Effector memory CD8-positive, alpha-beta T cell (primary cell): ENCODE measurements around the gene IGFLR1.

Source experiments
- ATAC-seq: fragments of 150-1000 bp; cut with Tn5 transposase; replicated peaks from 2 replicates; pipeline ENCODE4 v1.10.0; 2021; ENCODE audit warnings: mild to moderate bottlenecking, moderate library complexity
- DNase-seq, 3 experiments: peaks; one replicate each; pipeline ENCODE4 v3.0.0; 2021
- H3K27ac Mint-ChIP-seq, 2 donors: one replicate each; pipeline ENCODE4 v1.8.0; 2022; ENCODE audit warnings: mild to moderate bottlenecking in 2 of 2, mixed read lengths in 2 of 2, moderate library complexity in 2 of 2
- H3K27me3 Mint-ChIP-seq, 2 donors: one replicate each; pipeline ENCODE4 v1.8.0; 2022; ENCODE audit warnings: mixed read lengths in 2 of 2
- H3K36me3 Mint-ChIP-seq: one replicate; pipeline ENCODE4 v1.8.0; 2022; ENCODE audit warnings: mild to moderate bottlenecking, moderate library complexity, mixed read lengths; ENCODE audit not compliant: insufficient read depth
- H3K4me1 Mint-ChIP-seq, 2 donors: one replicate each; pipeline ENCODE4 v1.8.0; 2022; ENCODE audit warnings: low read depth in 2 of 2, mixed read lengths in 2 of 2
- H3K4me3 Mint-ChIP-seq, 2 donors: one replicate each; pipeline ENCODE4 v1.8.0; 2022; ENCODE audit warnings: mild to moderate bottlenecking in 2 of 2, mixed read lengths in 2 of 2, moderate library complexity in 2 of 2
- H3K9me3 Mint-ChIP-seq, 2 donors: one replicate each; pipeline ENCODE4 v1.8.0; 2022; ENCODE audit warnings: mixed read lengths in 2 of 2

IGFLR1 gene

DNA sequence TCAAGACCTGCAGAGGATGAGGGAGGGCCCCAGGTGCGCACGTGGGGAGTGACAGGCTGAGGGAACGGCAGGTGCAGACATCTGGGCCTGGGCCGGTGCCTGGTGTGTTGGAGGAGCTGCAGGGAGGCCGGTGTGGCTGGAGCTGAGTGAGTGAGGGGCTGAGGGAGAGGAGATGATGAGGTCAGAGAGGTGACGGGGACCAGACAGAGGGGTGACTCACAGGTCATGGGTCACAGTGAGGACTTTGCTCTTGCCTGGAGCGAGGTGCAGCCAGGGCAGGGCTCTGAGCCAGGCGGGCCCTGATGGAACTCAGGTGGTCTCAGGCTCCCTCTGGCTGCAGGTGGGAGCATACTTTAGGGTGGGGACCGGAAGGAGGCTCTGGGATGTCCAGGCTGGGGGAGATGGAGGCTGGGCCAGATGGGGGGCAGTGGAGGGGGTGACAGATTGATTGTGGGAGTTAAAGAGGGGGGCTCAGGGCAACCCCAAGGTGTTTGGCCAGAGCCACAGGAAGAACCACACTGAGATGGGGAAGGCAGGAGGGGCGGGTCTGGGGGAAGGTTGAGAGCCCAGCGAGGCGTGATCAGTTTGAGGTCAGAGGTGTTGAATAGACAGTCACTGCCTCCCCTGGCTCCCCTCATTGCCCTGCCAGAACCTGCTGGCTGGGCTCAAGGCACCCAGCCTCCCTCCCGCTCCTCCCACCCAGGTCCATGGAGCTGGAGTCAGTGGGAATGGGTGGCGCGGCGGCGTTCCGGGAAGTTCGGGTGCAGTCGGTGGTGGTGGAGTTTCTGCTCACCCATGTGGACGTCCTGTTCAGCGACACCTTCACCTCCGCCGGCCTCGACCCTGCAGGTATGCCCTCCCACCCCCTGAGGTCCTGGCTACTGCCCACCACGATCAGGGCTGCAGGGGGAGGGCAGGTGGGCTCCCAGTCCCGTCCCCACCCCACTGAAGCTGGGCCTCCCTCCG lies 41.5 kb upstream of the IGFLR1 start:
- Mint-ChIP-seq H3K27ac (peak overlapping the region in 1 of 2 donors; percentile 14), H3K4me1 (no peaks in the 10 kb centered on the region), H3K36me3 (peaks cover 6% of the 10 kb centered on the region), H3K4me3 (no peak overlapping the region), H3K9me3 (no peaks in the 10 kb centered on the region), H3K27me3 (no peaks in the 10 kb centered on the region)
- no peak for DNase-seq
- no peak for ATAC-seq

DNA sequence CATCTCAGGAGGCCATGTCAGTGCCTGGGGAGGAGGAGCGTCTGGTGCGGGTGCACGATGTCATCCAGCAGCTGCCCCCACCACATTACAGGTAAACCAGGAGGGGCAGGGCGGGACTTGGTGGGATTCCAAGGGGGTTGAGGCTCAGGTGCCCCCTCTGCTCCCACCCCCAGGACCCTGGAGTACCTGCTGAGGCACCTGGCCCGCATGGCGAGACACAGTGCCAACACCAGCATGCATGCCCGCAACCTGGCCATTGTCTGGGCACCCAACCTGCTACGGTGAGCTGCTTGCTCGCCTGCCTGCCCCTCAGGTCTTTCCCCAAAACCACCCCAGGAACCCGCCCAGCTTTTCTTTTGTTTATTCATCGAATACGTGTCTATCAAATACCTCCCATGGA lies 40.3 kb upstream of the IGFLR1 start:
- H3K4me3 Mint-ChIP-seq, result no peak overlapping the region
- no peaks in the 10 kb centered on the region for H3K9me3 Mint-ChIP-seq
- DNase-seq, result no peak
- peak overlapping the region; percentile 14 to 15 for H3K27ac Mint-ChIP-seq
- no peaks in the 10 kb centered on the region for H3K27me3 Mint-ChIP-seq
- ATAC-seq, result no peak
- H3K36me3 Mint-ChIP-seq, result peaks cover 6% of the 10 kb centered on the region
- no peaks in the 10 kb centered on the region for H3K4me1 Mint-ChIP-seq

DNA sequence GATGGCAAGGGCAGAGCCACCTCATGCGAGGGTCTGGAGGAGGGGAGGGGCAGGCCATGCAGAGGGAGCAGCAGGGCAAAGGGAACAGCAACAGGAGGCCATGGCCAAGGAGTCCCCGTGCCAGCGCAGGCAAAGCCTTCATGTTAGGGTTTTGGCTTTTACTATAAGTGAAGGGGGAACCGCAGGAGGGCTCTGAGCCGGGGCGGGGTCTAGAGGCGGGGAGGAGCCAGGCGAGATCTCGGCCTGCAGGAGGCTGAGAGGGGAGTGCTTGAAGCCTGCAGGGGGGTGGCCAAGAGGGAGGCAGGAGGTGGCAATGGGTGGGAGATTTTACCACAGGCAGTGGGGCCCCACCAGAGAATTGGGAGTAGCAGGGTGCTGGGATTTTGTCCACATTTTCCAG lies 39.4 kb upstream of the IGFLR1 start:
- DNase-seq, result no peak
- Mint-ChIP-seq H3K27me3 (no peaks in the 10 kb centered on the region), H3K36me3 (peaks cover 6% of the 10 kb centered on the region), H3K27ac (no peak overlapping the region), H3K9me3 (no peaks in the 10 kb centered on the region), H3K4me3 (no peak overlapping the region), H3K4me1 (peaks cover 3 to 4% of the 10 kb centered on the region in 2 donors)
- no peak for ATAC-seq

- DNase-seq, result no peak
Measured at GRCh38 chr19:35780717-35781116, 38.5 kb upstream of the IGFLR1 start.

DNA sequence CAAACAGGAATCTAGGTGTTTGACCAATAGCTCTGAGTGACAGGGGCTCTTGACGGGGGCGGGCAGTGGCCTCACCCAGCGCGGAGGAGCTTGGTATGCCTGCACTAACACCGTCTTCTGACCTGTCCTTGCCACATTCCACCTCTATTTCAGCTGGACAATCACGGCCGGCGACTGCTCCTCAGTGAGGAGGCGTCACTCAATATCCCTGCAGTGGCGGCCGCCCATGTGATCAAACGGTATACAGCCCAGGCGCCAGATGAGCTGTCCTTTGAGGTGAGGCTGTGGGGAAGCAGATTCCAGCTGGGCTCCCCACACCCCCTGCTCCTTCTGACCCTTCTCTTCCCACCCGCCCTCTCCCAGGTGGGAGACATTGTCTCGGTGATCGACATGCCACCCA lies 37.8 kb upstream of the IGFLR1 start:
- H3K4me3 Mint-ChIP-seq, result no peak overlapping the region
- no peak overlapping the region for H3K27ac Mint-ChIP-seq
- ATAC-seq (no peak), DNase-seq (no peak)
- no peaks in the 10 kb centered on the region for H3K9me3 Mint-ChIP-seq
- no peaks in the 10 kb centered on the region for H3K27me3 Mint-ChIP-seq
- peaks cover 6% of the 10 kb centered on the region for H3K36me3 Mint-ChIP-seq
- peaks cover 10 to 11% of the 10 kb centered on the region in 2 donors for H3K4me1 Mint-ChIP-seq

More at GRCh38 chr19:35780717-35781116, 38.5 kb upstream of the IGFLR1 start:
- H3K27ac Mint-ChIP-seq, result no peak overlapping the region
- no peak overlapping the region for H3K4me3 Mint-ChIP-seq
- H3K27me3 Mint-ChIP-seq, result no peaks in the 10 kb centered on the region
- peaks cover 6% of the 10 kb centered on the region for H3K36me3 Mint-ChIP-seq
- H3K9me3 Mint-ChIP-seq, result no peaks in the 10 kb centered on the region
- H3K4me1 Mint-ChIP-seq, result peaks cover 8 to 11% of the 10 kb centered on the region in 2 donors
- no peak for ATAC-seq

DNA sequence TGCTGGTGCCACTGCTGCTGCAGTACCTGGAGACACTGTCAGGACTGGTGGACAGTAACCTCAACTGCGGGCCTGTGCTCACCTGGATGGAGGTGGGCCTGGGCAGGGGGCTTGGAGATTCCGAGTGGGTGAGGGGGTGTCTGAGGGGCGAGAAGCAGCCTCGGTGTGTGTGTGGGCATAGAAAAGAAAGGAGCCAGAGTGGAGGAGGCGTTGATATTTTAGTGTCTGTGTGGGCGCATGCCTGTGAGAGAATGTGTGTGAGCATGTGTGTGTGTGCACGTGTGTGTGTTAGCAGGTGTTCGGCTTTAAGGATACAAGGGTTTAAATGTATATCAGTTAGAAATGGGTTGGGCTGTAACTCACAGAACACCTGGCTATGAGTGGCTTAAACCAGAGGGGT lies 36.8 kb upstream of the IGFLR1 start:
- DNase-seq, result no peak
- Mint-ChIP-seq H3K36me3 (peaks cover 6% of the 10 kb centered on the region), H3K4me3 (no peak overlapping the region), H3K27ac (no peak overlapping the region), H3K27me3 (no peaks in the 10 kb centered on the region), H3K9me3 (no peaks in the 10 kb centered on the region), H3K4me1 (peaks cover 18% of the 10 kb centered on the region in 2 donors)
- no peak for ATAC-seq

DNA sequence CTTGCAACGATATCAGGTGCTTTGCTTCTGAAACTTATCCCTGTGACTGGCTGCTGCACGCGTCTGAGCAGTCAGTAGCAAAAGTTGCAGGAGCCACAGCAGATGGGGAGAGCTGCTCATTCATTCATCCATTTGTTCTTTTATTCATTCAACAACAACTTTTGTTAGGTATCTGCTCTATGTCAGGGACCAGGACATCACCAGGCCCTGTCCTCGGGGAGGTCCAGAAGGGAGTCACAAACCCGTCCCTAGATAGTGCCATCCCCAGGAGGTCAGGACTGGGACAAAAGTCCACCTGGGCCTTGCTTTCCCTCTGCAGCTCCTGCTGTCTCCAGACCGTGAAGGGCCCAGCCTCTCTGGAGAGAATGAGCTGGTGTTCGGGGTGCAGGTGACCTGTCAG lies 35.7 kb upstream of the IGFLR1 start:
- Mint-ChIP-seq H3K4me1 (peaks cover 18% of the 10 kb centered on the region in 2 donors), H3K27ac (no peak overlapping the region)

GRCh38 chr19:35777086-35777841 lies 35.0 kb upstream of the IGFLR1 start:
- H3K9me3 Mint-ChIP-seq, result no peaks in the 10 kb centered on the region
- no peak for ATAC-seq
- peaks cover 18% of the 10 kb centered on the region in 2 donors for H3K4me1 Mint-ChIP-seq
- no peaks in the 10 kb centered on the region for H3K27me3 Mint-ChIP-seq
- H3K27ac Mint-ChIP-seq, result no peak overlapping the region
- H3K36me3 Mint-ChIP-seq, result peaks cover 6% of the 10 kb centered on the region
- no peak for DNase-seq
- peak overlapping the region; percentile 36 to 86 for H3K4me3 Mint-ChIP-seq

More for the DNA sequence above, 35.7 kb upstream of the IGFLR1 start:
- ATAC-seq (no peak), DNase-seq (no peak)
- peaks cover 6% of the 10 kb centered on the region for H3K36me3 Mint-ChIP-seq
- H3K9me3 Mint-ChIP-seq, result no peaks in the 10 kb centered on the region
- H3K27me3 Mint-ChIP-seq, result no peaks in the 10 kb centered on the region
- no peak overlapping the region for H3K4me3 Mint-ChIP-seq

- Mint-ChIP-seq H3K36me3 (peaks cover 6% of the 10 kb centered on the region), H3K27me3 (no peaks in the 10 kb centered on the region), H3K4me1 (peaks cover 18% of the 10 kb centered on the region in 2 donors), H3K4me3 (peak overlapping the region; percentile 72 to 86), H3K27ac (peak overlapping the region; percentile 38 to 73), H3K9me3 (no peaks in the 10 kb centered on the region)
- ATAC-seq (no peak), DNase-seq (no peak)
Measured at GRCh38 chr19:35776102-35776788, 34.0 kb upstream of the IGFLR1 start.

GRCh38 chr19:35775298-35776101 lies 33.2 kb upstream of the IGFLR1 start, which contains the start of gene ARHGAP33:
Gene ARHGAP33 (plus strand): TSS chr19:35775564. CDS start chr19:35775659, 95 bp downstream.
- Mint-ChIP-seq H3K9me3 (no peaks in the 10 kb centered on the region), H3K27ac (peak within 1 kb of the TSS; percentile 38 to 73), H3K27me3 (no peaks in the 10 kb centered on the region), H3K4me1 (peaks cover 18% of the 10 kb centered on the region in 2 donors), H3K4me3 (peak within 1 kb of the TSS; percentile 72 to 86), H3K36me3 (peaks cover 6% of the 10 kb centered on the region)
- DNase-seq (peak; percentile 97 to 99 (median 99)), ATAC-seq (peak; percentile 97)

GRCh38 chr19:35775046-35775297 lies 32.7 kb upstream of the IGFLR1 start:
- Mint-ChIP-seq H3K9me3 (no peaks in the 10 kb centered on the region), H3K4me3 (peak overlapping the region; percentile 72 to 86), H3K4me1 (peaks cover 18% of the 10 kb centered on the region in 2 donors), H3K36me3 (peaks cover 3% of the 10 kb centered on the region), H3K27me3 (no peaks in the 10 kb centered on the region), H3K27ac (no peak overlapping the region)
- DNase-seq (no peak), ATAC-seq (no peak)

DNA sequence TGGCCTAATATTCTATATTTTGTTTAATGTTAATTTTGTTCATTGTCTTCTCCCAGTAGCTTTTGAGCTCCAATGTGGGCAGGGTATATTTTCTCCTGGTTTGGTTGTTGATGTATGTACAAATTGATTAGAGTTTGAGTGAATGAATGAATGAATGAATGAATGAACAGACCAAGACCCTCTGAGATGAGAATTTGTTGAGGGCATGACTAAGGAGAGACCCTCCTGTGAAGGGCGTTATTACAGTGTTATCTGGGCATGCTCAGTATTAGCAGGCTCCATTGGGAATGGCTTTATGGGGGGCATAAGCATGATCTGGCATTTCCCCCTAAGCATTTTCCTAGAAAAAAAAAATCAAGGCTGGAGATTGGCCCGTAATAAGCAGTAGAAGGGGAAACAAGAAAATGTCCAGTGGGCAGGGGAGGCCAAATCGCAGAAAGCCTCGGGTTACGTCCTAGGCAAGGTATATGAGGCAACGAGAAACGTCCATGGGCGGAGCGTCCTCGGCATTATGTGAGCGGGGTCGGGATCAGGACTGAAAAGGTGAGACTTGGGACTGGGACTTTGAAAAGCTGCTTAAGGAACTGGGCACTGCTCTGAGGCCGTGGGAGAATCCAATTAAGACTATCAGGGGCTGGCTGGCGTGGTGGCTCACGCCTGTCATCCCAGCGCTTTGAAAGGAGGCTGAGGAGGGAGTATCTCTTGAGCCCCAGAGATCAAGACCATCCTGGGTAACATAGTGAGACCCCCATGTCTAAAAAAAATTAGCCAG lies 32.2 kb upstream of the IGFLR1 start:
- ATAC-seq, result no peak
- Mint-ChIP-seq H3K4me1 (peaks cover 18% of the 10 kb centered on the region in 2 donors), H3K4me3 (peak overlapping the region; percentile 72 to 86), H3K36me3 (peaks cover 3% of the 10 kb centered on the region), H3K27me3 (no peaks in the 10 kb centered on the region), H3K27ac (no peak overlapping the region), H3K9me3 (no peaks in the 10 kb centered on the region)
- no peak for DNase-seq
